AG04450 (cell line): Measurements from ENCODE around the gene MACC1. TPM values are rescaled to one million over a fixed set of nuclear protein-coding genes. Genes with fewer than 3 reads are reported as not detected.
"Not testable (repeated sequence)": the region's sequence is repeated elsewhere in the genome, so short reads cannot be mapped to it uniquely, and the experiment has no call there.

Experiments used
- CTCF ChIA-PET: fragments of 300-600, 350-600 bp; formaldehyde crosslinking; extraction: SDS; loops from one replicate; lab custom pipeline; 2022; ENCODE audit warnings: antibody characterized with exemption, inconsistent platforms; lab: Charles Lee
- POLR2A ChIA-PET: fragments of 350-600 bp; formaldehyde crosslinking; extraction: SDS; loops from one replicate; lab custom pipeline; 2021; ENCODE audit warnings: antibody characterized with exemption, inconsistent platforms; lab: Yijun Ruan, JAX
- DNase-seq: peaks from one replicate; pipeline ENCODE4 v3.0.0-alpha.2; 2011; ENCODE audit warnings: low read depth, low spot score
- H3K27ac ChIP-seq: one replicate; pipeline ENCODE4 v1.5.1; 2012; ENCODE audit warnings: low read depth, low read length, control low read depth
- H3K27me3 ChIP-seq: one replicate; pipeline ENCODE4 v1.6.0; 2012; ENCODE audit warnings: low read length; ENCODE audit not compliant: control insufficient read depth, insufficient read depth
- H3K4me3 ChIP-seq: 2 replicates; pipeline ENCODE4 v1.5.1; 2011; ENCODE audit warnings: mild to moderate bottlenecking, low read depth, low read length, control low read depth
- H3K9me3 ChIP-seq: 2 replicates; pipeline ENCODE4 v1.5.1; 2012; ENCODE audit warnings: low read length; ENCODE audit not compliant: control insufficient read depth, insufficient read depth
- CTCF ChIP-seq: IDR thresholded peaks from 2 replicates; pipeline ENCODE4 v1.5.1; 2011; ENCODE audit warnings: low read depth, low read length, control low read depth, inconsistent platforms
- polyA plus RNA-seq: library from polyadenylated mRNA; depleted of rRNA; stranded (reverse); fragments of >200 nt; gene quantifications from 2 replicates; pipeline ENCODE4 v1.2.3, GENCODE V29; 2011

MACC1 gene
- polyA plus RNA-seq, 1 experiment = 0.07 TPM

- DNase-seq = no peak
- Histone ChIP-seq H3K9me3 (no peaks in the 10 kb centered on the region), H3K4me3 (no peak overlapping the region), H3K27ac (no peak overlapping the region), H3K27me3 (peaks cover 2% of the 10 kb centered on the region)
- no peak for TF ChIP-seq CTCF
- ChIA-PET POLR2A (no interaction called here), CTCF (no interaction called here)
Measured at GRCh38 chr7:20129920-20130319, 87.3 kb downstream of the MACC1 start.

- H3K9me3 ChIP-seq = no peaks in the 10 kb centered on the region
- H3K4me3 ChIP-seq = no peak overlapping the region
- peaks cover 2% of the 10 kb centered on the region for H3K27me3 ChIP-seq
- CTCF ChIA-PET = no interaction called here
- H3K27ac ChIP-seq = no peak overlapping the region
- TF ChIP-seq CTCF = no peak
- DNase-seq = no peak
- POLR2A ChIA-PET = no interaction called here
Measured at GRCh38 chr7:20128001-20128400, 89.2 kb downstream of the MACC1 start.

GRCh38 chr7:20126060-20126459 lies 91.1 kb downstream of the MACC1 start:
- H3K27ac ChIP-seq, H3K9me3 ChIP-seq, POLR2A ChIA-PET, CTCF ChIA-PET, DNase-seq, H3K27me3 ChIP-seq, H3K4me3 ChIP-seq: not testable (repeated sequence)

- H3K27me3 ChIP-seq, DNase-seq, H3K27ac ChIP-seq, POLR2A ChIA-PET, H3K9me3 ChIP-seq, CTCF ChIA-PET, H3K4me3 ChIP-seq: not testable (repeated sequence)
Measured at GRCh38 chr7:20124087-20124486, 93.1 kb downstream of the MACC1 start.

GRCh38 chr7:20122653-20123316 lies 94.4 kb downstream of the MACC1 start:
- H3K27ac ChIP-seq, H3K9me3 ChIP-seq, H3K27me3 ChIP-seq, CTCF ChIA-PET, DNase-seq, H3K4me3 ChIP-seq, POLR2A ChIA-PET: not testable (repeated sequence)

- no peak overlapping the region for H3K27ac ChIP-seq
- H3K27me3 ChIP-seq = peaks cover 2% of the 10 kb centered on the region
- H3K4me3 ChIP-seq = no peak overlapping the region
- ChIA-PET POLR2A (no interaction called here), CTCF (no interaction called here)
- no peak for DNase-seq
- TF ChIP-seq CTCF = no peak
- H3K9me3 ChIP-seq = no peaks in the 10 kb centered on the region
Measured at GRCh38 chr7:20122073-20122472, 95.1 kb downstream of the MACC1 start.
